GM18505 (cell line): ENCODE results near the gene CCNG2.
A peak's percentile ranks its signal among the peaks of the same experiment; 100 is the strongest.

ENCODE experiments used
- ATAC-seq: cut with Tn5 transposase; IDR thresholded peaks from one replicate; pipeline ENCODE4 v1.9.1; 2021; ENCODE audit not compliant: unreplicated experiment
- POLR2A ChIP-seq: IDR thresholded peaks from 4 replicates; pipeline ENCODE4 v1.6.1; 2011; ENCODE audit warnings: borderline replicate concordance; ENCODE audit not compliant: insufficient read depth, insufficient read length; ENCODE audit errors: extremely low read depth

Gene CCNG2

DNA sequence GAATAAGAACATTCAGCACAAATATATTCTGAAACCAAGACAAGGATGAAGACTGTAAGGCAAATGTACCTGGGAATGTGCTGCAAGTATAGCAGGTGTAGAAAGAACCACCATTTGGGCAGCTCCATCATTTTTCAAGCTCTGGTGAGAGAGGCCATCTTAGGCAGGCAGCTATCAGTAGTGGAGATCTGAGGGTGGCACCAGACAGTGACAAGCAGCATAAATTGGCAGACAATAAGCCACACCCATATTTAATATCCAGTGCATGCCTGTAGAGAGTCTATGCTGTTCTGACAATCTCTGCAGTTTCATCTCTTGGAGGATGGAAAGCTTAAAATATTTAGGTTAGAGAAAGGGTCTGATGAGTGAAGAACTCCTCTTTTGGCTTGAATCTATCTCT is 22.5 kb downstream of the CCNG2 start:
- no peak for TF ChIP-seq POLR2A
- ATAC-seq: no peak

DNA sequence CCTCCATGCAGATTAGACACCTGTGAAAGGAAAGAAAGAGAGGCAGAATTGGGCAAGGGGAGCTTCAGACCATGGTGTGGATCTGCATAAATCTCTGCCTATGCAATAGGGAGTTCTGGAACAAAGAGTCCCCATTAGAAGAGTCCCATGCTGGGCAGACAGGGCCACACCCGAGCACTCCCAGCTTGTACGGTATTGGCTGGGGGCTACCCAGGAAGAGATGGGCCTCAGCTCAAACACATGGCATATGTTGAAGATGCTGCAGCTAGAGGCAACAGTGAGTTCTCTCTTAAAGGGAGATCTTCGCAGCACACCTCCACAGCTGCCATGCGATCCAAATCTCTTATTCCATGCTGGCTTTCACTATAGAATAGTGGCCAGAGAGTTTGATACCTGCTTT is 24.7 kb downstream of the CCNG2 start:
- no peak for ATAC-seq

DNA sequence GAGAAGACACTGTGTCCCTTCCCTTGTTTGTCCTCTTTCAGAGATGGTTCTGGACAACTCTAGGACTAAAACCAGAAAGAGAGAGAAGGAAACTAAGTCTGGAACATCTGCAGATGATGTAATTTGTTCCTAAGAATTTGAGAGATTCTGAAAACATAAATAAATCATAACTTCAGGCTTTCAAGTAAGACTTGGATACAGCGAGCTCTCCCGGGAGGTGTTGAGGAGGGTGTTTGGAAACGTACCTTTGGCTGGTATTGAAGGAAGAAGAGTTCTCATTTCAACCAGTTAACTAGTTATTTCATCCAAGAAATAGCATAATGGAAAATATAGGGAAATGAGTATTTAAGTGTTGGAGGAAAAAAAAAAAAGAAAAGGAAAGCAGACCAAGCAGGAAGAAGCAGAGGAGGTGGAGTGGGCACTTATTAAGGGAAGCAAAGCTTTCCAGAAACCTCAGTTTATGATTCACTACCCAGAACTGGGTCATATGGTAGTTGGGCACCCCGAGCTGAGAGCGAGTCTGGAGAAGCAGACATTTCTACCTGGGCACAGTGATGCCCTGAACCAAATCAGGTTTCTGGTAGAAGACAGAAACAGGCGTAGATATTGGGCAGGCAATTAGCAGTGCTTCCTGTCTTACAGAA is 26.9 kb downstream of the CCNG2 start:
- no peak for TF ChIP-seq POLR2A
- no peak for ATAC-seq

More for the DNA sequence above, 24.7 kb downstream of the CCNG2 start:
- TF ChIP-seq POLR2A: no peak

DNA sequence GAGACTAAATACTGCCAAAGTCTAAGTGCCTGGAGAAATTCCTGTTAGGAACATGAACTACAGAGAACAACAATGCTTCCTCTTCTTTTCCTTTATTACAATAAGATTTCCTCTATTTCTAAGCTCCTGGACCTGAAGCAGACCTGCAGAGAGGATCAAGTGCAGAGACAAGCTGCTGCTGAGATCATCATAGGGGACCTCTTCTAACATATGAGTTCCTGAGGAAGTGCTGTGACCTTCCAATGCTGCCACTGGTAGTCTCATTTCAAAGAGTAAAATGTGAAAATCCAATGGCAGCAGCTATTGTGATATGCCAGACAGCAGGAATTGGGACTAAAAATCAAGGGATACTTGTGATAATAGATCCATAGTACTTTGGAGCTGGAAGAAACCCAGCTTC is 28.0 kb downstream of the CCNG2 start:
- no peak for ATAC-seq
- no peak for TF ChIP-seq POLR2A

DNA sequence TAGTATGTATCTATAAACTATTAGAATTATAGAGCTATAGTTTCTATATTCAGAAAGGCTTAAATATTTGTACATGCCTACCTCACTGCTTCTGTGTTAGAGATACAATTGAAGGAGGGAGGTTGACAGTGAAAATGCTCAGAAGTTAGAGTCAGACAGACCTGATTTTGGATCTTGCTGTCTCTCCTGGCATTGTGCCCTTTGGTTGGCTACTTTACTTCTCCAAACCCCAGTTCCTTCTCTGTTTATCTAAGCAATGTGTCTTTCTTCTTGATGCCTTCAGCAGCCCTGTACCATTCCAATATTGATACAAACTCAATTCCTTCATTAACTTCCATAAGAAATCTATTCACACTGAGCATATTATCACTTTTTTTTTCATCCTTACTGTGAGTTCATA is 28.7 kb downstream of the CCNG2 start:
- ATAC-seq: no peak
- no peak for TF ChIP-seq POLR2A

DNA sequence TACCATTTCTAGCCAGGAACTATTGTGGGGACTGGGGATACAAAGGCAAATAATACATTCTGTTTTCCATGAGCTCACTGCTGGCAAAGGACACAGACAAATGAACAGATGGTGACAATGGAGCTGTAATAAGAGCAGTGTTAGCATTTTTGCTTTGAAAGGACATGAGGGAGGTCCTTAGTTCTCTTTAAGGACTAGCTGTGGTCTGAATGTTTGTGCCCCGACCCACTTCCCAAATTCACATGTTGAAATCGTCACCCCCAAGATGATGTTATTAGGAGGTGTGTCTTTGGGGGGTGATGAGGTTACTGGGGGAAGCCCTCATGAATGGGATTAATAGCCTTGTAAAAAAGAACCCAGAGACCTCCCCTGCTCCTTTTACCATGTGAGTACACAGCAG is 30.3 kb downstream of the CCNG2 start:
- TF ChIP-seq POLR2A: no peak
- ATAC-seq: no peak

DNA sequence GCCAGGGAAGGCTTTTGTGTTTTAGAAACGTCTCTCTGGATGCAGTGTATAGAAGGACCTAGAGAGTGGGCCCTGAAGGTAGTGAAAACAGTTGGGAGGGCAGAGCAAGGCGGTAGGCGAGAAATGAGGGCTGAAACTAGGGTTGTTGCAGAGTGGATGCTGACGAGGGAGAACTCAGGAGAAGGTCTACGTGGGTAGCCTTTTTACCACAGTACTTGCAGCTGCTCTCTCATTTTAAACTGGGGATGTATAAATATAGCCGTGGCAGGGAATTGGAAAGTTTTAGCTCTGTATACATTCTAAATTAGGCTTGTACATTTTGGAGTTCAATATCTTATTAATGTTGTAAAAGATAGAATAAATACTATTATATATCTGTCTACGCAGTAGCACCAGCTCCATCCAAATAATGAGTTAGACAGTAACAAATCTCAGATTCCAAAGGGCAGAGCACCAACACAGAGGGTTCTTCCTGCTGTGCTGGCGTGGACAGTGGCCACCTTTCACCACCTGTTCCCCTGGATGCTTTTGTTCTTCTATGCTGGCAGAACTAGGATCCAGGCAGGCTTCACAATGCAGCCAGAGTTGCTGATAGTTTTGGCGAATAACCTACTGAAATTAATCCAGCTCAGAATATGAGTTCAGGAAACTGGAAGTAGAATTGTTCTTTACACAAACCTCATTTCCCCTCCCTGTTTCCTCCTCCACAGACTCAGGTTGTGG is 31.7 kb downstream of the CCNG2 start:
- no peak for TF ChIP-seq POLR2A
- no peak for ATAC-seq

DNA sequence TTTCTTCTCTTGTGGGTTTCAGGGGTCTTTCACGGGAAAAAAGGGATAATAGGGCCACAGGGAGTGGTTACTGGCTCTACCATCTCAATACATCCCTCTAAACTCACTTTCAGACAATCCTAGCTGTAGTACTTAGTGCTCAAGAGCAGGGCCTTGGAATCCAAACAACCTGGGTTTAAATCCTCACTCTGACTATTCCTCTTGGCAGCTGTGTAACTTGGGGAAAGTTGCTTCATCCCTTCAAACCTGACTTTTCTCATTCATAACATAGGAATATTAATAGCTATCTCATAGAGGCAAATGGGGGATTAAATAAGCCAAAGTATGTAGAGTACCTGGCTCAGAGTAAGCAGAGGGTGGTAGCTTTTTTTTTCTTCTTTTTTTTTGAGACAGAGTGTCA is 32.4 kb downstream of the CCNG2 start:
- no peak for ATAC-seq
- TF ChIP-seq POLR2A: no peak

DNA sequence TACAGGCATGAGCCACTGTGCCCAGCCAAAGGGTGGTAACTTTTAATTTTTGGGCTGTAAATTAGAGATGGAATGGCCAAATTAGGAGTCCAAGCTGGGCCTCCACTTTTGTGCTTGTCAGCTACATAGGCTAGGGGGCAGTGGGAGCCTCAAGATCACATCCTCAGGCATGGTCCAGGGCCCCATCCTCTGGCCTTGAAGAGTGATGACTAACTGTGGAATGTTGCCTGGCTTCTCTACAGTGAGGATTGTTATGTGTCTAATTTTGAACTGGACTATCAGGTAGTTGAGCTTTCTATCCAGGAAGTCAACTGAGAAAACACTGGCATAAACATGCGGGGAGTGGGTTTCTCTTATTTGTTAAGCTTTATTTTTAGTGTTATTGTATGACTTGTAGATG is 33.0 kb downstream of the CCNG2 start:
- ATAC-seq: no peak

DNA sequence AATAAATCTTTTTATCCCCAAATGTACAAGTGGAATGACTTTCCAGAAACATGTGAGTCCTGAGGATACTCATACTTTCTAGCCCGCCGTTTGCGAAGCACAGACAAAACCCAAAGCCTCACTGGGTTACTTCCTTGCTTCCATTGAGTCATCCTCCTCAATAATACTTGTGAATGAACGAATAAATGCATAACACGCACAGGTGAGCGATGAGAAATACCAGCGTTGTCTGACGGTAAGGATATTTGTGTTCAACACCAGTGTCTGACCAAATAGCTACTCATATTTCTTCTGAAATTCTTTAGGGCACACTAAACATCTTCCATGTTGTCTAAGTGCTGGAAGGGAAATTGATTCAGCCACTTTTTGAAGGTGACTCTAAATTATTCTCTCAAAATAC is 36.0 kb downstream of the CCNG2 start:
- TF ChIP-seq POLR2A: no peak
- no peak for ATAC-seq

More for the DNA sequence above, 33.0 kb downstream of the CCNG2 start:
- no peak for TF ChIP-seq POLR2A

DNA sequence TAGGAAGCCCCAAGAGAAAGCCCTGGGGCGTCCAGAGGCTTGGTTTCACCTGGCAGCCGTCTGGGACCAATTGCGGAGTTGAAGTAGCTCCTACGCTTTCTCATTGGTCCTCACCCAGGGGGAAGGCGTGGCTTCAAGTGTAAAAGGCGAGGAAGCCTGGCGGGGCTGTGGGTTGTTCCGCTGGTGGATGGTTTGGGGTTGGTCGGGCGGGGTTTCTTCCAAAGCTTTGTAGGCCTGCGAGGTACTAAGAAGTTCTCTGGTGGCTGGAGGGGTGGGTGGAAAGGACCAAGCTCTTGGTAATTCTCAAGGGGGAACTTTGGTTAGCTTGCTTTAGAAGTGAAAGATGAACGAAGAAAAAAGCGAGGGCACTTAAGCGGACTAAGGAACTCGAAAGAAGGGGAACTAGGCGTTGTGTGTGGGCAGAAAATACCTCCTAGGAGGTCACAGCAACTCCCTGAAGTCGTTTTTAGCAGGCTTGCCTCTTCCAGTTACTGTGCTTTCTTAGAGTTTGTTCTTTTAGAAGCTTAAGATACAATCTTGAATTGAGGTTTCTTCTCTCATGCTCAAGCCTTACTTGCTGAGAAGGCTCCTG is 36.6 kb downstream of the CCNG2 start:
- ATAC-seq: peak; percentile 84
- TF ChIP-seq POLR2A: peak; percentile 56

DNA sequence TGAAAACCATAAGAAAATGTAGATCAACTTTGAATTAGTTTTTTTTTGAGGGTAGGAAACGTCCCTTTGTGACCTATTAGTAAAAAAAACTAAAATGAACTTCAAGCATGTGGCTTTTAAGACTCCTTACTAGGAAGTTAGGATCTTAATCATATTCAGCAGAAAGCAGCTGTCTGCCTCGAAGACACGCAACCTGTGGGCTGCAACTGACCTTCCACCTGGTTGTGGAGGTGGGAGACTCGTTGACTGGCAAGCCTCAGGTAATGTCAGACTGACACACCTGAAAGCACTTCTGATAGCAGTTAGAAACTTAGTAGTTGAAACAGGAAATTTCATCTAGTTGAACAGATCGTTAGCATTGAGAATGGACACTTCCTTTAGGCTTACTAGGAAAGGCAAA is 37.4 kb downstream of the CCNG2 start:
- ATAC-seq: no peak
- TF ChIP-seq POLR2A: no peak

DNA sequence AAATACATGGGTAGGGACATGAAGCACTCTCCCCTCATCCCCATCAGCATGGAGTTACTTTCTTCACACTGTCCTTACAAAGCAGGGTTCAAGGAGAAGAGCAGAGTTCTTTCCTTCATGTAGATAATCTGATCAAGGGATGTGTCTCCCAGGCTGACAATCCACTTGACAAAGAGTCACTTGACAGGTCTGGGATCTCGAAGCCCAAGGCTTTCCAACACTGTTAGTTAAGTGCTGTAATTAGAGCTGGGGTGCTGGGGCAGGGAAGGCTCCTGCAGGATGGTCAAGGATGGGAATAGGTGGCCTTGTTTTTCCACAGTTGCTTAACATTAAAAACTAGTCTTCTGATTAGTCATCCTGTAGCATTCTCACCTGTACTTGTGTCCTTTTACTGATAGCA is 38.0 kb downstream of the CCNG2 start:
- no peak for ATAC-seq
- no peak for TF ChIP-seq POLR2A

DNA sequence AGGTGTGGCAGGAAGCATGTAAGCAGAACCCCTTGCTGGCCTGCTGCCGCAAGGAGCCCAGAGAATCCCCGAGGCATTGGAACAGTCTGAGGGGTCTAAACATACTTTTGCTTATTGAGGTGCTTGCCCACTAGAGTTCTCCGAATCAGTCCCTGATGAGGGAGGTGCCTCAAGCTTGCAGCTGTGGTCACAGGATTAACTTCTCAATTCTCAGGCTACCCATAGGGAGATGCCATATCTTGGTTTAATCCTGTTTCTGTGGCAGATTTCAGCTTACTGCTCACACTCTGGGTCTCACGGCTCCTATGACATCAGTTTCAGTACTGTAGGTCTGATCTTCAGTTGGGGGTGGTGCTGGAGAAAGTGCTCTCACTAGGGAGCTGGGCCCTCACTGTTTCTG is 39.9 kb downstream of the CCNG2 start:
- ATAC-seq: peak; percentile 40
- TF ChIP-seq POLR2A: no peak

DNA sequence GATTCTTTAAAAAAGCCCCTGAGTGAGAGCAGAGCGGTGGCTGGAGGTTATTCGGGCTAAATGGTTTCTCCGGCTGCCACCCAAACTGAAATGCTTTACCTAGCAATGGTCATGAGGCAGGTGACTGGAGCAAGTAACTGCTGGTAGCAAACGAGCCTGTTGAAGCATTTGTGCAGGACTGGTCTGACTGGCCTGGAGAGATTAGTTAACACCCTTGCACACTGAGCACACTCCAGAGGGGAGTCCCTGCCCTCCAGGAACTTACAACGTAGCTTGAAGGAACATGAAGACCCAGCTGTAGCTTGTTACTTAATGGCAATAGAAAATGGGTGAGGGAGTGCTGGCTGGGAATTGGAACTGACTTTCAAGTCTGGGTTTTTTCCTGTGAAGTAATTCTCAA is 40.4 kb downstream of the CCNG2 start:
- no peak for TF ChIP-seq POLR2A
- ATAC-seq: no peak

DNA sequence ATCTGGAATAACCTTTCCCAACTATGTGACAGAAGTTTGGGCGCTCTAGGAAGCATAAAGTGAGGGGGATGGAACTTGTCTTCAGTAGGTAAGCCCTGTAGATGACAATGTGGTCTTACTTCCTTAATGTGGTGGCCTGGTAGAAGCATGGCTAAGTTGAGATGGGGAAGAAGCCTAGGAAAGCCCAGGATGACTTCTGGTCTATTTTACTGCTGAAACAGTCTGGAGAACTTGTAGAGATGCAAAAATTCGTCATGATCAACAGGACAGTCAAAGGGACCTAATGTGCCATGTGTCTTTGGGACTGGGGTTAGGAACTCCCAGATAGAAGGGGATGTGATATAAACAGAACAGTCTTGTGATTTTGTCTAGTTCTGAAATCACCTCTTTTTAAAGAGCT is 40.8 kb downstream of the CCNG2 start:
- no peak for TF ChIP-seq POLR2A
- ATAC-seq: no peak
